Type B pancreatic cell (in vitro differentiated cells): ENCODE data around the gene ABCB7. TPM values are rescaled to one million over a fixed set of nuclear protein-coding genes. Genes with fewer than 3 reads are reported as not detected.
"Not testable (repeated sequence)": the region's sequence is repeated elsewhere in the genome, so short reads cannot be mapped to it uniquely, and the experiment has no call there.

Source experiments
- DNase-seq: peaks from one replicate; pipeline ENCODE4 v3.0.0; 2021; ENCODE audit warnings: mixed read lengths; ENCODE audit not compliant: unreplicated experiment; ENCODE audit errors: extremely low spot score
- H3K27ac Mint-ChIP-seq: 2 replicates; pipeline ENCODE4 v1.8.0; 2021; ENCODE audit warnings: mild to moderate bottlenecking, mixed read lengths
- H3K27me3 Mint-ChIP-seq: 2 replicates; pipeline ENCODE4 v1.8.0; 2021; ENCODE audit warnings: mixed read lengths
- H3K36me3 Mint-ChIP-seq: 2 replicates; pipeline ENCODE4 v1.8.0; 2021; ENCODE audit warnings: mixed read lengths
- H3K4me1 Mint-ChIP-seq: one replicate; pipeline ENCODE4 v1.8.0; 2021; ENCODE audit warnings: mixed read lengths; ENCODE audit not compliant: unreplicated experiment
- H3K4me3 Mint-ChIP-seq: 2 replicates; pipeline ENCODE4 v1.8.0; 2021; ENCODE audit warnings: mild to moderate bottlenecking, mixed read lengths
- H3K9me3 Mint-ChIP-seq: 2 replicates; pipeline ENCODE4 v1.8.0; 2021; ENCODE audit warnings: mixed read lengths
- CTCF ChIP-seq: fragments of 200-600 bp; sonication (generic); conservative IDR thresholded peaks from 2 replicates; pipeline ENCODE4 v1.5.0; 2021; ENCODE audit warnings: antibody characterized with exemption, mild to moderate bottlenecking
- total RNA-seq: library from RNA; stranded (reverse); gene quantifications from 2 replicates; pipeline ENCODE4 v1.2.1, GENCODE V29; 2021; ENCODE audit warnings: low replicate concordance

ABCB7 gene
- total RNA-seq, 1 donor from 2014 or later, result 30.5 TPM

GRCh38 chrX:75132672-75133071 lies 23.4 kb downstream of the ABCB7 start:
- no peak for TF ChIP-seq CTCF
- Mint-ChIP-seq H3K4me3 (no peak overlapping the region), H3K9me3 (peaks cover 7% of the 10 kb centered on the region), H3K27me3 (no peaks in the 10 kb centered on the region), H3K27ac (no peak overlapping the region), H3K4me1 (no peaks in the 10 kb centered on the region), H3K36me3 (peaks cover 3% of the 10 kb centered on the region)
- DNase-seq, result no peak

GRCh38 chrX:75131973-75132627 lies 24.0 kb downstream of the ABCB7 start:
- H3K36me3 Mint-ChIP-seq, result no peaks in the 10 kb centered on the region
- no peak for TF ChIP-seq CTCF
- H3K9me3 Mint-ChIP-seq, result peaks cover 7% of the 10 kb centered on the region
- no peaks in the 10 kb centered on the region for H3K4me1 Mint-ChIP-seq
- no peaks in the 10 kb centered on the region for H3K27me3 Mint-ChIP-seq
- no peak for DNase-seq
- no peak overlapping the region for H3K27ac Mint-ChIP-seq
- no peak overlapping the region for H3K4me3 Mint-ChIP-seq

GRCh38 chrX:75129069-75129468 lies 27.0 kb downstream of the ABCB7 start:
- not testable (repeated sequence) for H3K4me3 Mint-ChIP-seq, DNase-seq, H3K9me3 Mint-ChIP-seq, H3K27me3 Mint-ChIP-seq, H3K4me1 Mint-ChIP-seq, H3K27ac Mint-ChIP-seq, H3K36me3 Mint-ChIP-seq

- H3K27me3 Mint-ChIP-seq, result no peaks in the 10 kb centered on the region
These were observed 37.8 kb downstream of the ABCB7 start for GRCh38 chrX:75118296-75118695.

GRCh38 chrX:75115707-75116413 lies 40.2 kb downstream of the ABCB7 start:
- TF ChIP-seq CTCF, result no peak
- no peak overlapping the region for H3K27ac Mint-ChIP-seq
- no peak overlapping the region for H3K4me3 Mint-ChIP-seq
- no peaks in the 10 kb centered on the region for H3K4me1 Mint-ChIP-seq
- no peaks in the 10 kb centered on the region for H3K9me3 Mint-ChIP-seq
- peaks cover 4% of the 10 kb centered on the region for H3K36me3 Mint-ChIP-seq
- no peaks in the 10 kb centered on the region for H3K27me3 Mint-ChIP-seq
- no peak for DNase-seq

More at GRCh38 chrX:75118296-75118695, 37.8 kb downstream of the ABCB7 start:
- Mint-ChIP-seq H3K27ac (no peak overlapping the region), H3K9me3 (no peaks in the 10 kb centered on the region), H3K4me3 (no peak overlapping the region), H3K4me1 (no peaks in the 10 kb centered on the region), H3K36me3 (peaks cover 4% of the 10 kb centered on the region)
- no peak for DNase-seq
- no peak for TF ChIP-seq CTCF

- H3K27ac Mint-ChIP-seq, result no peak overlapping the region
- no peaks in the 10 kb centered on the region for H3K4me1 Mint-ChIP-seq
- H3K4me3 Mint-ChIP-seq, result no peak overlapping the region
- no peaks in the 10 kb centered on the region for H3K27me3 Mint-ChIP-seq
- DNase-seq, result no peak
- peaks cover 4% of the 10 kb centered on the region for H3K36me3 Mint-ChIP-seq
- H3K9me3 Mint-ChIP-seq, result no peaks in the 10 kb centered on the region
- TF ChIP-seq CTCF, result no peak
These were observed 41.4 kb downstream of the ABCB7 start for GRCh38 chrX:75114638-75115037.
